ENCODE measurements around the gene NHLRC2.
"Not testable (repeated sequence)": the region's sequence is repeated elsewhere in the genome, so short reads cannot be mapped to it uniquely, and the experiment has no call there.

NHLRC2 gene

DNA sequence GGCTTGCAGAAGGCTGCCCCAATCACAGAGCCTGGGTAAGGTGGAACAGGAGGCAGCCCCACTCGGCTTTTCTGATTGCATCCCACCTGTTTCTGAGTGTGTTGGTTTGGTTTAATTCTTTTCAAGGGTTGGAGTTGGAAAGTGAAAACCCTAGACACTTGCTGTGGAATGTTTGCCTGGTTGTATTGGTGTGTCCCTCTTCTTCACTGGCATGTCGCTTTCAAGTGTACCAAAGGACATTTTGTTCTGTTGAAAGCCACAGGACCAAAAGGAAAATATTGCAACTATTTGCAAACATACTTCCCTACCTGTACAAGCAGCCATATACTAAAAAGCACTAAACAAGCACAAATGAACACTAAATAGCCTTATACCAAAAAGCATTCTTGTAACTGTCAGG is 60.5 kb downstream of the NHLRC2 start:
- DNase-seq, result no peak

GRCh38 chr10:113915540-113915939 is 61.1 kb downstream of the NHLRC2 start:
- no peak for DNase-seq

DNA sequence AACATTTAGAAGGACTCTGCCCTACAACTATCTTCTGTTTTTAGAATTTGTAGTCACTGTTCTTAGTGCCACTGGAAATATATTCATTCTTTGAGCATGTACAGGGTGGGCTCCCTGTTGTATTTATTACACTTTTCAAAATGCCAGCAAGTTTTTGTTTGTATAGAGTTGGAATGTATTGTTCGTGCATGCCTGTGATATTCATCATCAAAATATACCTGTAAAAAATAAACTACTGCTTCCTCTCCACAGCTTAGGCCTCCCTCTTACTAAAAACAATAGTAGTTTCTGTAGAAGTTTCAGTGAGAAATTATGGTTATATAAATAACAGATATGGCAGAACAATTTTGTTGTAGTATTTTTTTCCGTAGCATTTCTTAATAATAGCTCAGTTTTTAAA is 61.6 kb downstream of the NHLRC2 start:
- DNase-seq, result no peak

DNA sequence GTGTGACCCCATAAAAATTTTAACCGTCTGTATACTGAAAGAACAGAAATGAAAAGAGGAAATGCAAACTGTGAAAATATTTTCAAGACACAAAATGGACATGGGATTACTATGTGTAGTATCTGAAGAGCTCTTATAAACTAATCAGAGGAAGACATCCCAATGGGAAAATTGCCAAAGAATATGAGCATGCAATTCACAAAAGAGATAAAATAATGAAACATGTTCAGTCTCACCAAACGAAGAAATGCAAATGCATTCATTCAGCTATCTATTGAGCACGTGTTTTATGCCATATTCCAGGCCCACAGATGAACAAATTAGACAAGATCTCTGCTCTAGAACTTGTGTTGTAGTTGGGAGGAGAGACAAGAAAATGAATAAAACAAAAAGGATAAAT is 63.2 kb downstream of the NHLRC2 start:
- DNase-seq, result no peak

- no peak for DNase-seq
Measured at GRCh38 chr10:113920114-113920513, 65.7 kb downstream of the NHLRC2 start.

DNA sequence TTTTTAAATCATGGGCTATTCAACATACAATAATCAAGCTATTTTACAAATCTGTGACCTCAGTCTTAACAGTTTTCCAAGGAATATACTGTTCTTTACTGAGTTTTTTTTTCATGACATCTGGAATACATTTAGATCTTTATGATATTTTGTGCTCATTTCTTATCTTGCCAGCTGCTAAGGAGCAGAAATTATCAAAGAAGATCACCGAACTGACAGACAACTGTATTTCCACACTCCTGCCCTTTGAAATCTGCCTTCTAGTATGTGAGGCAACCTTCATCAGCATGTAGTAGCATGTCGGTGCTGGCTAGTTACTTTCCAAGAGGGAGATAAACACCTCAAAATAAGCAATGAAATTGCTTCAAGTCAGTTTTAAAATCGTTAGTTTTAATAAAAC is 66.4 kb downstream of the NHLRC2 start:
- DNase-seq, result no peak

DNA sequence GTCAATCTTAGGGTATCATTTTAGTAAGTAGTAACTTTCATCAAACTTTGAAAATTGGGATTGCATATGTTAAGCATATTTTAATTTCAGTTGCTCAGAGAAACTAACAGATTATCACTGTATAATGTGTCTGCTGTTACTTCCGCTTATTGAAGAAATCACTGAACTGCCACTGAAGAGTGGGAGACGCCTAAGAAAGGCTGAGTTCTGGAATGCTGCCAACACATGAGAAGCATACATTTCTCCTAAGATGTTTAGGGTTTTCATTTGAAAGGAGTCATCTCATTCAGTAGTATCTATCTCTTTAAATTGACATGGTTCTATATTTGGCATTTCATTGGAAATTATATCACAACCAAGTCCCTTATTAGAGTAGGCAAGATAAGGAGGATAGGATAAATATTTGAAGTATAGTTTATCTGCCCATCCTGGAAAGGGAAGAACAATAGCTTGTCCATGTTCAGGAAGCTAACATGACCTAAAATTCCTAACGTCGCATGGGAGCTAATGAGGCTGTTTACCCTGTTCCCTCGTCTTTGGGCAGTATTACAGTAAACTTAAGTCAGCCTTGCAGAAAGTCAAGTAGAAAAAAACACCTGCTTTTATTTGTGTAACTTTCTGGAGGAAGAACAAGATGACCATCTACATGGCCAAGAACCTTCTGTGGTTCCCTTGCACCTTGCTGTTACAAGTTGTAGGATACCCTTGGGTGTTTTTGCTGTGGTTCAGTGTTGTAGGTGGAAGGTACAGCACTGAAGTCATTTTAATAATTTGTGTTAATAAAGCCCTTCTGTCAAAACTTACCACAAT is 67.3 kb downstream of the NHLRC2 start:
- no peak for DNase-seq

GRCh38 chr10:113922787-113923570 is 68.5 kb downstream of the NHLRC2 start:
- no peak for DNase-seq

- no peak for DNase-seq
Measured at GRCh38 chr10:113924186-113924585, 69.7 kb downstream of the NHLRC2 start.

GRCh38 chr10:113924664-113925063 is 70.2 kb downstream of the NHLRC2 start:
- no peak for DNase-seq

GRCh38 chr10:113927440-113927839 is 73.0 kb downstream of the NHLRC2 start:
- DNase-seq, result no peak

DNA sequence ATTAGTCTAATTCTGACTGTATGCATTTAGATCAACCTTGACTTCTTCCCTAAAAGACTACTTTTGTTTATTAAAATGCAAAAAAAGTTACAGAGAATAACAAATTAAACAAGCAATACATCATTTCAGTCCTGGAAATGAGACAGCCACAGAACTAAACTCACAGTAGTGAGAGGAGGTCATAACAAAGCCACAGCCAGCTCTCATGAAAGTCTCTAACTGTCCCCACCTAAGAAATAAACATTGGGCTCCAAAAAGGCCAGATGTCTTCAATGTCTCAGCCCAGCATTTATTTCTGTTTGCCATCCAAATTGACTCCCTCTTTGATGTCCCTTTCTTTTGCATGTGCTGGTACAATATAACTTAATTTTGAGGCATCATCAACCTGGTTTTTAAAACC is 74.4 kb downstream of the NHLRC2 start:
- DNase-seq, result no peak

- DNase-seq, result no peak
Measured at GRCh38 chr10:113929522-113929921, 75.1 kb downstream of the NHLRC2 start.

- no peak for DNase-seq
Measured at GRCh38 chr10:113930482-113931057, 76.1 kb downstream of the NHLRC2 start.

- DNase-seq, result no peak
Measured at GRCh38 chr10:113932854-113933253, 78.4 kb downstream of the NHLRC2 start.

DNA sequence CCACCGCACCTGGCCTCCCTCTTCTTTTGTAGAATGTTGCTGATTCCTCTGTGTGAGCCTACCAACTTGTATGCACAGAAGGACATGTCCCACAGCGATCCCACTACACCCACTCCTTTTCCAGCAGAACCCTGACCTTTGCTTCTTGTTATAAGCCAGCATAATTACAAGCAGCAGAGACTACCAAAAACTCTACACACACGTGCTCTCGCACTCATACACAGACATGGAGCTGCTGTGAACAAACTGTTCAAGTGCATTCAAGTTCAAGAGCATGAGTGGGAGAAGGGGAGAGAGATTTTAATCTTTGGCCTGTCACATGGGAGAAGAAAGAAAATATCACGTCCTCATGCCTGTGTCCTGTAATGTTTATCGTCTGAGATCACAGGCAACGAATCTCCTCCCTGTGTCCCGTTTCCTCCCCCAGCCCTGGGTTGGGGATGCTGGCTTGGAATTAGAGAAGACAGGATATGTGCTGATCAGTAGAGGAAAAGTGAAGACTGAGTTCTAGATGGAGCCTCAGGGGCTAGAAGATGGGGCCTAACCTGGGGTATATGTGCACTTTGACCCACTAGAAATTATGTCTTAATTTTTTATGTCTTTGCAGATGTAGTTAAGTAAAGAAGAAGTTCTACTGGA is 79.6 kb downstream of the NHLRC2 start:
- no peak for DNase-seq

GRCh38 chr10:113937258-113937657 is 82.8 kb downstream of the NHLRC2 start:
- DNase-seq, result no peak

- no peak for DNase-seq
Measured at GRCh38 chr10:113937756-113938155, 83.3 kb downstream of the NHLRC2 start.

DNA sequence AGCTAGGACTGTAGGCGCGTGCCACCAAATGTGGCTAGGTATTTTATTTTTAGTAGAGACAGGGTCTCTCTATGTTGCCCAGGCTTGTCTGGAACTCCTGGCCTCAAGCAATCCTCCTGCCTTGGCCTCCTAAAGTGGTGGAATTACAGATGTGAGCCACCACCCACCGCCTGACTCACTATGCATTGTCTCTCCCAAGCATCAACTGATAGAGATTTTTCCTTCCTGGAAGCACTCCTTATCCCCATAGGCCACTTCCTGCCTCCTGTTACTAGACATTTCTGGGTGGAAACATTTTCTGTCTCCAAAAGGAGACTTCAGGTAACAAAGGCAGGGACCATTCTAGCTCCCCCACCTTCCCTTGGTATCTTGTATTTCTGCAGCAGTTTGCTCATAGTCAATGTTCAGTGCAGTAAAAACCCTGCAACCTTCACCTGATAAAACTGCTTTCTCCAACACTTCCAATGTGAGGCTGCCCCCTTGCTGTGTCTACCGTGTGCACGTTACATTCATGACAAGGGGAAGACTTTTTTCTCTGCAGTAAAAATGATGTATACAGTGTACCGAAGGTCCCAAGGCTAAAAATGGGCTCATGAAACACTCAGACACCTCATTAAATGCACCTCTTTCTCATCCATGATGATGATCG is 84.9 kb downstream of the NHLRC2 start:
- DNase-seq, result no peak

GRCh38 chr10:113941140-113941539 is 86.7 kb downstream of the NHLRC2 start:
- no peak for DNase-seq

DNA sequence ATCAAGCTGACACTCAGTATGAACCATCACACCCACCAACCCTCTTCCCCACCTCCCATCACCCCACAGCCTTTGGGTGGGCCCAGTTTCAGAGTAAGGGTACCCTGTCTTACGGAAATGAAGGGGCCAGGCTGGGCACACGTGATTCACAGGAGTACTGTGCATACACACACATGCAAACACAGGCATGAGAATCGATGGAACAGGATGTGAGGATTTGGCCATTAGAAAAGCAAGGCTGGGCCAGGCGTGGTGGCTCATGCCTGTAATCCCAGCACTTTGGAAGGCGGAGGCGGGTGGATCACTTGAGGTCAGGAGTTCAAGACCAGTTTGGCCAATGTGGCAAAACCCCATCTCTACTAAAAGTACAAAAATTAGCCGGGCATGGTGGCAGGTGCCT is 88.7 kb downstream of the NHLRC2 start:
- DNase-seq, result not testable (repeated sequence)

GRCh38 chr10:113945075-113945686 is 90.7 kb downstream of the NHLRC2 start:
- no peak for DNase-seq
